NB4 (cell line): Measurements from ENCODE around the gene FMN2.

Experiments
- MAX ChIP-seq: IDR thresholded peaks from 2 replicates; pipeline ENCODE4 v1.6.1; 2011; ENCODE audit warnings: low read depth, low read length
- TF ChIP-seq, protein P1 (sequence below): IDR thresholded peaks from one replicate; pipeline ENCODE4 v1.5.1; 2012; ENCODE audit warnings: low read depth, low read length

DNA sequence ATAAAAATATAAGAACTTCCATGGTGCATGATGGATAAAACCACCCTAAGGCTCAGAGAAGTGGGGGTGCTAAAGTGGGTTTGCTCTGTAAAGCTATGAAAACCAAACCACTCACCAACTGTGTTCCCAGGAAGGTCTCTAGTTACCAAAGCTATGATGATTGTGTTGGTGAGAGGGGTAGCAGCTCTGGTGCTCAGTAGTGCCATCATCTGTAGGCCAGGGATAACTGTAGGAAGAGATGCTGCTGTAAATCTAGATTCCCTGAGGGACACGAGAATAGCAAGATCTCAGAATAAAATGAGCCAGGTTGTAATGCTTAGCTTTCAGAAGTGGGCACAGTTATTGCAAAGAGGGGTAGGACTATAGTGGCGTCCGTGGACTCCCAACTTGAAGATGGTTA is 395.8 kb downstream of the FMN2 start:
- TF ChIP-seq MAX = no peak
- TF ChIP-seq, protein P1, sequence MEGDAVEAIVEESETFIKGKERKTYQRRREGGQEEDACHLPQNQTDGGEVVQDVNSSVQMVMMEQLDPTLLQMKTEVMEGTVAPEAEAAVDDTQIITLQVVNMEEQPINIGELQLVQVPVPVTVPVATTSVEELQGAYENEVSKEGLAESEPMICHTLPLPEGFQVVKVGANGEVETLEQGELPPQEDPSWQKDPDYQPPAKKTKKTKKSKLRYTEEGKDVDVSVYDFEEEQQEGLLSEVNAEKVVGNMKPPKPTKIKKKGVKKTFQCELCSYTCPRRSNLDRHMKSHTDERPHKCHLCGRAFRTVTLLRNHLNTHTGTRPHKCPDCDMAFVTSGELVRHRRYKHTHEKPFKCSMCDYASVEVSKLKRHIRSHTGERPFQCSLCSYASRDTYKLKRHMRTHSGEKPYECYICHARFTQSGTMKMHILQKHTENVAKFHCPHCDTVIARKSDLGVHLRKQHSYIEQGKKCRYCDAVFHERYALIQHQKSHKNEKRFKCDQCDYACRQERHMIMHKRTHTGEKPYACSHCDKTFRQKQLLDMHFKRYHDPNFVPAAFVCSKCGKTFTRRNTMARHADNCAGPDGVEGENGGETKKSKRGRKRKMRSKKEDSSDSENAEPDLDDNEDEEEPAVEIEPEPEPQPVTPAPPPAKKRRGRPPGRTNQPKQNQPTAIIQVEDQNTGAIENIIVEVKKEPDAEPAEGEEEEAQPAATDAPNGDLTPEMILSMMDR = no peak
